ENCODE results near the gene MYBL2.

The MYBL2 gene

GRCh38 chr20:43724383-43724782 is 57.5 kb downstream of the MYBL2 start:
- no peak for DNase-seq

- DNase-seq: no peak
These were observed 58.8 kb downstream of the MYBL2 start for GRCh38 chr20:43725666-43726065.

- DNase-seq: no peak
These were observed 59.4 kb downstream of the MYBL2 start for GRCh38 chr20:43726333-43726732.

- DNase-seq: no peak
These were observed 60.0 kb downstream of the MYBL2 start, which contains the start of gene GTSF1L for GRCh38 chr20:43726811-43727338. GTSF1L (minus strand) TSS chr20:43727002; CDS start chr20:43726694, 308 bp downstream.

- no peak for DNase-seq
These were observed 61.2 kb downstream of the MYBL2 start for GRCh38 chr20:43727980-43728590.

GRCh38 chr20:43728686-43729255 is 61.9 kb downstream of the MYBL2 start:
- no peak for DNase-seq

- no peak for DNase-seq
These were observed 64.6 kb downstream of the MYBL2 start for GRCh38 chr20:43731469-43731868.

GRCh38 chr20:43731927-43732326 is 65.0 kb downstream of the MYBL2 start:
- no peak for DNase-seq

GRCh38 chr20:43736588-43737158 is 69.8 kb downstream of the MYBL2 start:
- no peak for DNase-seq

GRCh38 chr20:43737925-43738324 is 71.0 kb downstream of the MYBL2 start:
- no peak for DNase-seq

GRCh38 chr20:43739148-43739749 is 72.3 kb downstream of the MYBL2 start:
- DNase-seq: no peak

GRCh38 chr20:43740642-43741041 is 73.7 kb downstream of the MYBL2 start:
- DNase-seq: no peak

GRCh38 chr20:43744151-43744611 is 77.3 kb downstream of the MYBL2 start:
- no peak for DNase-seq

GRCh38 chr20:43744966-43745730 is 78.2 kb downstream of the MYBL2 start:
- peak; percentile 38 for DNase-seq

GRCh38 chr20:43746344-43747137 is 79.6 kb downstream of the MYBL2 start:
- DNase-seq: no peak

- DNase-seq: no peak
These were observed 81.4 kb downstream of the MYBL2 start for GRCh38 chr20:43748274-43748673.

- DNase-seq: peak; percentile 49
These were observed 82.9 kb downstream of the MYBL2 start for GRCh38 chr20:43749734-43750294.

- no peak for DNase-seq
These were observed 83.9 kb downstream of the MYBL2 start for GRCh38 chr20:43750774-43751166.

- no peak for DNase-seq
These were observed 84.5 kb downstream of the MYBL2 start for GRCh38 chr20:43751167-43752050.

GRCh38 chr20:43752051-43752360 is 85.1 kb downstream of the MYBL2 start:
- DNase-seq: no peak
